GM21619 (cell line): Measurements from ENCODE around the gene SETBP1.

Source experiments
- ATAC-seq: cut with Tn5 transposase; IDR thresholded peaks from one replicate; pipeline ENCODE4 v1.9.1; 2021; ENCODE audit not compliant: unreplicated experiment

Gene SETBP1

GRCh38 chr18:44680273-44681075 is at the start of gene SETBP1:
TSS of gene SETBP1 (plus strand) at chr18:44680888. CDS start at chr18:44701347, 20,459 bp downstream.
- ATAC-seq = no peak

GRCh38 chr18:44632469-44633145 is 48.1 kb upstream of the SETBP1 start:
- no peak for ATAC-seq

GRCh38 chr18:44635546-44635945 is 45.1 kb upstream of the SETBP1 start:
- ATAC-seq = no peak

- ATAC-seq = peak; percentile 61
These were observed 44.4 kb upstream of the SETBP1 start for GRCh38 chr18:44636241-44636640.

GRCh38 chr18:44637210-44638033 is 43.3 kb upstream of the SETBP1 start:
- no peak for ATAC-seq

- no peak for ATAC-seq
These were observed 42.6 kb upstream of the SETBP1 start for GRCh38 chr18:44638034-44638540.

GRCh38 chr18:44638811-44639210 is 41.9 kb upstream of the SETBP1 start:
- ATAC-seq = no peak

- ATAC-seq = no peak
These were observed 37.7 kb upstream of the SETBP1 start for GRCh38 chr18:44643004-44643403.

GRCh38 chr18:44651478-44651877 is 29.2 kb upstream of the SETBP1 start:
- no peak for ATAC-seq

- ATAC-seq = no peak
These were observed 28.6 kb upstream of the SETBP1 start for GRCh38 chr18:44651918-44652572.

GRCh38 chr18:44652722-44653121 is 28.0 kb upstream of the SETBP1 start:
- ATAC-seq = no peak

- ATAC-seq = no peak
These were observed 26.1 kb upstream of the SETBP1 start for GRCh38 chr18:44654573-44654972.

GRCh38 chr18:44655435-44655834 is 25.3 kb upstream of the SETBP1 start:
- ATAC-seq = no peak

GRCh38 chr18:44659771-44660170 is 20.9 kb upstream of the SETBP1 start:
- no peak for ATAC-seq

- no peak for ATAC-seq
These were observed 12.3 kb upstream of the SETBP1 start for GRCh38 chr18:44668270-44668975.

- no peak for ATAC-seq
These were observed 8.8 kb upstream of the SETBP1 start for GRCh38 chr18:44671914-44672313.

GRCh38 chr18:44672506-44672905 is 8.2 kb upstream of the SETBP1 start:
- no peak for ATAC-seq

- no peak for ATAC-seq
These were observed 7.3 kb upstream of the SETBP1 start for GRCh38 chr18:44673256-44673880.

GRCh38 chr18:44677933-44678332 is 2.8 kb upstream of the SETBP1 start:
- no peak for ATAC-seq

GRCh38 chr18:44678725-44679055 is 2.0 kb upstream of the SETBP1 start:
- ATAC-seq = no peak
